ENCODE measurements around the gene COL27A1.

COL27A1 gene

DNA sequence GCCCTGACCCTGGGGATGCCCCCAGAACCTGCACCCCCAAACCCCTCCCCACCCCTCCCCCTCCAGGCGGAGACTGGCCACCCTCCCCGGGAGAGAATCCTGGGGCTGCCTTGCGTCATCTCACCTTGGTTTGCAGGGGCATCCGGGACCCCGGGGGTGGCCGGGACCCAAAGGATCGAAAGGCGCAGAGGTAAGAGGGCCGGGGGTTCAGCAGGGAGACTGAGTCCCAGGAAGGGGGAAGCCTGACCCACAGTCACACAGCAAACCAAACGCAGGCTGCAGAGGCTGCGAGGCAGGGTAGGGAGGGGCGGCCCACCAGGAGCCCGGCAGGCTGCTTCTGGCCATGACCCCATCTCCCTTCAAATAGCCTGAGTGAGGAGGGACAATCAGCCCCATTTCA is 133.8 kb downstream of the COL27A1 start:
- no peak overlapping the region for H3K4me3 ChIP-seq (replicated peaks; ENCODE audit: low read depth, low read length)
- DNase-seq (ENCODE audit: low read depth): no peak
- TF ChIP-seq, protein P1, sequence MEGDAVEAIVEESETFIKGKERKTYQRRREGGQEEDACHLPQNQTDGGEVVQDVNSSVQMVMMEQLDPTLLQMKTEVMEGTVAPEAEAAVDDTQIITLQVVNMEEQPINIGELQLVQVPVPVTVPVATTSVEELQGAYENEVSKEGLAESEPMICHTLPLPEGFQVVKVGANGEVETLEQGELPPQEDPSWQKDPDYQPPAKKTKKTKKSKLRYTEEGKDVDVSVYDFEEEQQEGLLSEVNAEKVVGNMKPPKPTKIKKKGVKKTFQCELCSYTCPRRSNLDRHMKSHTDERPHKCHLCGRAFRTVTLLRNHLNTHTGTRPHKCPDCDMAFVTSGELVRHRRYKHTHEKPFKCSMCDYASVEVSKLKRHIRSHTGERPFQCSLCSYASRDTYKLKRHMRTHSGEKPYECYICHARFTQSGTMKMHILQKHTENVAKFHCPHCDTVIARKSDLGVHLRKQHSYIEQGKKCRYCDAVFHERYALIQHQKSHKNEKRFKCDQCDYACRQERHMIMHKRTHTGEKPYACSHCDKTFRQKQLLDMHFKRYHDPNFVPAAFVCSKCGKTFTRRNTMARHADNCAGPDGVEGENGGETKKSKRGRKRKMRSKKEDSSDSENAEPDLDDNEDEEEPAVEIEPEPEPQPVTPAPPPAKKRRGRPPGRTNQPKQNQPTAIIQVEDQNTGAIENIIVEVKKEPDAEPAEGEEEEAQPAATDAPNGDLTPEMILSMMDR (IDR thresholded peaks at IDR 0.05; ENCODE audit: low read length, missing control alignments): no peak

DNA sequence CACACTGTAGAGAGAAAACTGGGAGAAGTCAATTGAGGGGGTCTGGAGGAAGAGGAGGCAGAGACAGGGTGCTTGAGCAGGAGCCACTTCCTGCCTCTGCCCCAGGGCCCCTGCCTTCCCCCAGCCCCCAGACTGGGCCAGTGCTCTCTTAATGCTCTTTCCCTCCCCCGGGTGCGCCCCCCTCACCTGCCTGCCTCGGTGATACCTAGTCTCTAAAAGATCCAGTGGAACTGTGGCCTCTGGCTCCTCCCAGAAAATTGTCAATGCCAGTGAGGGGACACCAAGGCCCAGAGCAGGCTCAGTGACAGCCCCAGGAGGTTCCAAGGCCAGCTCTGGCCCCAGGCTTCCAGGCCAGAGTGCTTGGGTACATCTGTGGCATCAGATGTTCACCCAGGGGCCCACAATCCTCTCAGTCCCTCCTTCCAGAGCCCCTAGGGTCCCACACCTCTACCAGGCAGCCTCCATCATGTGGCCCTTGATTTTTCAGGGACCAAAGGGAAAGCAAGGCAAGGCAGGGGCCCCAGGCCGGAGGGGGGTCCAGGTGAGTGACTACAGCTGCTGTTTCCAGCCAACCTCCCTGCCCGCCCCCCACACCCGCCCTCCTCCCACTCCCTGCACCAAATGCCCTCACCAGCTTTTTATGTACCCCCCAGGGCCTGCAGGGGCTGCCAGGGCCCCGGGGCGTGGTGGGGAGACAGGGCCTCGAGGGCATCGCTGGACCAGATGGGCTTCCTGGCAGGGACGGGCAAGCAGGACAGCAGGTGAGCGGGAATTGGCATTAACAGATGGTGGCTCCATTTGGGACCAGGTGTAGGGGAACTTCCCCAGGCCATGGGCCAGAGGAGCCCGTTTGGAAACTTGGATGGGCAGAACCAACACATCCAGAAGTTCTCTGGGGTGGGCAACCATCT is 134.5 kb downstream of the COL27A1 start:
- no peak for DNase-seq (ENCODE audit: low read depth)
- TF ChIP-seq, protein P1 (IDR thresholded peaks at IDR 0.05; ENCODE audit: low read length, missing control alignments): no peak
- no peak overlapping the region for H3K4me3 ChIP-seq (replicated peaks; ENCODE audit: low read depth, low read length)

DNA sequence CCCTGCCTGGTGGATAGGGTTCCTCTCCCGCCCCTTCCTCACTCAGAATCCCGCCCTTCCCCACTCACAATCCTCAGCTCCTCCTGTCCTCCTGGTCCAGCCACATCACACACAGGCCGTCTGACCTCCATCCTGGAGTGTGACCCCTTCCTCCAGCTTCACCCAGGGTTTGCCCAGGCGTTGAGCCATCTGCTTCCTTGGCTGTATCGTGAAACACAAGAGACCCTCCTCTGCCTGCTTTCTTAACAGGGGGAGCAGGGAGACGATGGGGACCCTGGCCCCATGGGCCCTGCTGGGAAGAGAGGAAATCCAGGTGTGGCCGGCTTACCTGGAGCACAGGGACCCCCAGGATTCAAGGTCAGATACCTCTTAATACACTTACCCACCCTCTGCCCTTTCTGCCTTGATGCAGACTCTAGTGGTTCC is 135.2 kb downstream of the COL27A1 start:
- H3K4me3 ChIP-seq (replicated peaks; ENCODE audit: low read depth, low read length): no peak overlapping the region
- TF ChIP-seq, protein P1 (IDR thresholded peaks at IDR 0.05; ENCODE audit: low read length, missing control alignments): no peak
- no peak for DNase-seq (ENCODE audit: low read depth)

DNA sequence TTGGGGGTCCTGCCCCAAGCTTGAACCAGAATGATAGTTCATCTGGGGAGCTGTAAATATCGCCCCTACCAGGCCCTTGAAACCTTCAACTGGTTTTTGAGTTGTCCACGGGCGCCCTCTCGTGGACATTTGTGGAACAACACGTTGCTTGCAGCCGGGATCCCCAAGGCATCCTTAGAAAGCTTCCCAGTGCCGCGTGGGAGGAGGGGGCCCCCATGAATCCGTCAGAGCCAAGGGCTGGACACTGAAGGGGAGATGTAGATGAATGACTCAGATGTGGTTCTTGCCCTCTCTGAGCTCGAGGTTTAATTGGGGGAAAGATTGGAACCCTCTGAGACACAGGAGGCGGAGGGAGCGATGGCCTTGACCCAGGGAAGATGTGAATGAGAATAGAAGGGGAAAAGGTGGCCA is 135.7 kb downstream of the COL27A1 start:
- TF ChIP-seq, protein P1 (IDR thresholded peaks at IDR 0.05; ENCODE audit: low read length, missing control alignments): peak; percentile 75
- peak; percentile 71 for DNase-seq (ENCODE audit: low read depth)
- no peak overlapping the region for H3K4me3 ChIP-seq (replicated peaks; ENCODE audit: low read depth, low read length)

DNA sequence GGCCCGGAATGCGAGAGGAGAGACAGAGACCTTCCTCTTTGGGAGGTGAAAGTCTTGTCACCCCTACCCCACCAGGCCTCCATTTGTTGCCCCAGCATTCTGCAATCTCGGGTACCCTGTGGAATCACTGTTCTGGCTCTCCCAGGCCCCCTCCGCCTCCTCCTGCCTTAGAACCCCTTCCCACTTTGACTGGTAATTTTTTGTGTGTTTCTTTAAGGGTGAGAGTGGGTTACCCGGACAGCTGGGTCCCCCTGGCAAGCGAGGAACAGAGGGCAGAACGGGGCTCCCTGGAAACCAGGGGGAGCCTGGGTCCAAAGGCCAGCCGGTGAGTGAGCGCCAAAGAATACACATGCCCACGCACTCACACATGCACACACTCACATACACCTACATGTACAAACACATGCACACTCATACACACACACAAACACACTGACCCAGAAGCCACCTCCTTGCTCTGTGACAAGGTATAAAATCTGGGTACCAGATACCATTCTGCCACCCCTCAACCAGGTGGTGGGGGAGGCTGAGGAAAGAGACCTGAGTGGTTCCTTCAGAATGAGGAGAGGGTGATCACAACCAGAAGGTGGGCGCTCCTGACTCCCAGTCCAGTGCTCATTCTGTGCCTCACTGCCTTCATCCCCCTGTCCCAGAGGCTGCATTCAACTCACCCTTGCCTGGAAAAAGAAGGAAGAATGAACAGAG is 136.7 kb downstream of the COL27A1 start:
- DNase-seq (ENCODE audit: low read depth): no peak
- TF ChIP-seq, protein P1 (IDR thresholded peaks at IDR 0.05; ENCODE audit: low read length, missing control alignments): no peak

DNA sequence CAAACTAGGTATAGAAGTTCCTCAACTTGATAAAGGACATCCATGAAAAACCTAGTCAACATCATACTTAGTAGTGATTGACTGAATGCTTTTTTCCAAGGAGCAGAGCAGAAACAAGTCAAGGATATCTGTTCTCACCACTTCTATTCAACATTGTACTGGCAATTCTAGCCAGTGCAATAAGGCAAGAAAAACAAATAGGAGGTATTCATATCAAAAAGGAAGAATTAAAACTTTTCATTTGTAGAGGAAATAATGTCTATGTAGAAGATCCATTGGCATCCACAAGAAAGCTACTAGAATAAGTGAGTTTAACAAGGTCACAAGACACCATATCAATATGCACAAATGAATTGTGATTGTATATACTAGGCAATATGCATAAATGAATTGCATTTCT is 139.3 kb downstream of the COL27A1 start:
- TF ChIP-seq, protein P1 (IDR thresholded peaks at IDR 0.05; ENCODE audit: low read length, missing control alignments): no peak
- no peak overlapping the region for H3K4me3 ChIP-seq (replicated peaks; ENCODE audit: low read depth, low read length)
- no peak for DNase-seq (ENCODE audit: low read depth)

More for the DNA sequence above, 136.7 kb downstream of the COL27A1 start:
- H3K4me3 ChIP-seq (replicated peaks; ENCODE audit: low read depth, low read length): no peak overlapping the region
